GM12878 (cell line): ENCODE results near the gene TNFSF8. TPM values are rescaled to one million over a fixed set of nuclear protein-coding genes. Genes with fewer than 3 reads are reported as not detected.
A peak's percentile ranks its signal among the peaks of the same experiment; 100 is the strongest.

Source experiments
- ATAC-seq: fragments of 200-7000 bp; cut with Tn5 transposase; 3 replicates; pipeline ENCODE4 v1.9.1; 2020; ENCODE audit warnings: mild to moderate bottlenecking, moderate library complexity
- BruUV-seq: library from RNA; stranded (reverse); fragments of 400-500 nt; replicated peaks from 2 replicates; lab custom pipeline; 2021; lab: Mats Ljungman, UMichigan
- CTCF ChIA-PET: fragments of 300-600 bp; sonication (Branson Sonifier 250); formaldehyde crosslinking; extraction: SDS; loops from one replicate; lab custom pipeline; 2021; ENCODE audit warnings: inconsistent platforms; lab: Yijun Ruan, JAX
- POLR2A ChIA-PET: fragments of 350-600 bp; formaldehyde crosslinking; extraction: SDS; loops from one replicate; lab custom pipeline; 2021; ENCODE audit warnings: inconsistent platforms; lab: Charles Lee
- RAD21 ChIA-PET: fragments of 300-600 bp; sonication (Branson Sonifier 250); formaldehyde crosslinking; loops from one replicate; lab custom pipeline; 2023; ENCODE audit warnings: antibody characterized with exemption; ENCODE audit not compliant: unreplicated experiment; lab: Charles Lee
- SMC1A ChIA-PET: fragments of 300-600 bp; sonication (Branson Sonifier 250); formaldehyde crosslinking; loops from one replicate; lab custom pipeline; 2023; ENCODE audit not compliant: unreplicated experiment, uncharacterized antibody; lab: Charles Lee
- DNase-seq: peaks from one replicate; pipeline ENCODE4 v3.0.0-alpha.2; 2011; ENCODE audit warnings: low read depth, low spot score
- FAIRE-seq: peaks from 3 replicates; lab custom pipeline; 2011; peaks lifted over from hg19 to GRCh38; lab: Jason Lieb, UNC
- H2AFZ ChIP-seq: 2 replicates; pipeline ENCODE4 v1.6.0; 2011; ENCODE audit warnings: low read depth, low read length, control low read depth; ENCODE audit not compliant: control insufficient read depth
- H3K27ac ChIP-seq: 2 replicates; pipeline ENCODE4 v1.5.1; 2011; ENCODE audit warnings: control low read depth; ENCODE audit not compliant: control insufficient read depth, insufficient read depth
- H3K27me3 ChIP-seq, 2 experiments: replicated peaks in 1 of 2; 2 replicates each; pipeline versions ENCODE4 v1.6.0 to v1.6.1; 2011; ENCODE audit warnings: low read length in 1 of 2; ENCODE audit not compliant: control insufficient read depth in 2 of 2, insufficient read depth in 2 of 2
- H3K36me3 ChIP-seq, 2 experiments: 2 replicates each; pipeline ENCODE4 v1.5.1; 2011; ENCODE audit warnings: low read length in 1 of 2; ENCODE audit not compliant: control insufficient read depth in 2 of 2, insufficient read depth in 2 of 2
- H3K4me1 ChIP-seq: 2 replicates; pipeline ENCODE4 v1.6.1; 2011; ENCODE audit warnings: mild to moderate bottlenecking, low read length, moderate library complexity, mixed read lengths; ENCODE audit not compliant: control insufficient read depth, insufficient read depth
- H3K4me2 ChIP-seq: 2 replicates; pipeline ENCODE4 v1.6.0; 2011; ENCODE audit warnings: control low read depth; ENCODE audit not compliant: control insufficient read depth, insufficient read depth
- H3K4me3 ChIP-seq: fragments of 200-600 bp; sonication (generic); 2 replicates; pipeline ENCODE4 v1.5.1; 2016
- H3K79me2 ChIP-seq: 2 replicates; pipeline ENCODE4 v1.6.0; 2011; ENCODE audit warnings: low read length; ENCODE audit not compliant: control insufficient read depth, insufficient read depth
- H3K9ac ChIP-seq: 2 replicates; pipeline ENCODE4 v1.8.0; 2011; ENCODE audit warnings: low read length, control low read depth, mixed read lengths; ENCODE audit not compliant: control insufficient read depth, insufficient read depth
- H3K9me3 ChIP-seq: replicated peaks from 3 replicates; pipeline ENCODE4 v1.5.1; 2011; ENCODE audit warnings: mild to moderate bottlenecking, low read length; ENCODE audit not compliant: control insufficient read depth, insufficient read depth
- H4K20me1 ChIP-seq: 2 replicates; pipeline ENCODE4 v1.6.0; 2011; ENCODE audit not compliant: control insufficient read depth, insufficient read depth
- IKZF1 ChIP-seq: fragments of 450-650 bp; conservative IDR thresholded peaks from 2 replicates; pipeline ENCODE4 v1.6.1; 2017; ENCODE audit warnings: antibody characterized with exemption, mild to moderate bottlenecking
- MEF2A ChIP-seq: IDR thresholded peaks from 2 replicates; pipeline ENCODE4 v1.6.1; 2011; ENCODE audit warnings: low read depth, mild to moderate bottlenecking, low read length, moderate library complexity; ENCODE audit not compliant: insufficient read depth
- NFYB ChIP-seq: IDR thresholded peaks from 2 replicates; pipeline ENCODE4 v1.6.1; 2011; ENCODE audit warnings: low read depth, mild to moderate bottlenecking, low read length, improper control_type of control experiment, moderate library complexity; ENCODE audit not compliant: insufficient read depth
- SIX5 ChIP-seq: IDR thresholded peaks from 2 replicates; pipeline ENCODE4 v1.6.1; 2011; ENCODE audit warnings: mild to moderate bottlenecking, low read depth, low read length, moderate library complexity; ENCODE audit not compliant: severe bottlenecking
- SMAD5 ChIP-seq: IDR thresholded peaks from 2 replicates; pipeline ENCODE4 v1.6.1; 2016; ENCODE audit warnings: antibody characterized with exemption, low read depth
- SPI1 ChIP-seq: IDR thresholded peaks from 2 replicates; pipeline ENCODE4 v1.6.1; 2011; ENCODE audit warnings: low read depth, mild to moderate bottlenecking, low read length, moderate library complexity, borderline replicate concordance; ENCODE audit not compliant: insufficient read depth
- YY1 ChIP-seq: IDR thresholded peaks from 2 replicates; pipeline ENCODE4 v1.6.1; 2011; ENCODE audit warnings: low read depth, mild to moderate bottlenecking, low read length
- WGBS: methylation state at CpG from one replicate; pipeline ENCODE4 v1.1.6; 2016; ENCODE audit warnings: low lambda C conversion rate; ENCODE audit not compliant: insufficient replicate concordance, insufficient coverage; ENCODE audit errors: missing lambda C conversion rate; 5-methylcytosine and 5-hydroxymethylcytosine counted together
- in situ Hi-C: fragments of 300-500 bp; cut with MboI; formaldehyde crosslinking; loops from 9 replicates; pipeline ENCODE4 v1.14.3; 2018; ENCODE audit warnings: mixed read lengths
- intact Hi-C: fragments of 100-400 bp; cut with micrococcal nuclease; formaldehyde crosslinking; loops from one replicate; pipeline ENCODE4 v1.14.2; 2022; ENCODE audit not compliant: unreplicated experiment
- polyA plus RNA-seq, 11 experiments: library from polyadenylated mRNA; depleted of rRNA in 4 of 11; unstranded in 6 of 11; stranded (reverse) in 5 of 11; fragments of >200 nt; fragmentation: Nextera tagmentation in 4 of 11; fragmentation: Illumina TruSeq in 1 of 11; extraction: Ambion mirVana in 4 of 11; extraction: Trizol in 1 of 11; gene quantifications; 1 replicate in 1 of 11; 2 replicates in 10 of 11; pipeline versions ENCODE4 v1.2.1 to v1.2.3, GENCODE V29; 2011 to 2016; ENCODE audit warnings: inconsistent platforms in 2 of 11, missing spikeins in 2 of 11, low read depth in 1 of 11
- total RNA-seq, 4 experiments: library from RNA; depleted of rRNA in 3 of 4; stranded (reverse); fragments of >200 nt in 3 of 4; fragmentation: Illumina TruSeq in 1 of 4; extraction: Trizol in 1 of 4; gene quantifications; 2 replicates each; pipeline versions ENCODE4 v1.2.1 to v1.2.3, GENCODE V29; 2013 to 2021

The TNFSF8 gene
- total and polyA plus RNA-seq, 10 of the 15 experiments (the other 5 are each of a cell fraction or from before 2014, with no cell fraction given): 0.10 to 0.29 (median 0.15) TPM; not detected in 7

DNA sequence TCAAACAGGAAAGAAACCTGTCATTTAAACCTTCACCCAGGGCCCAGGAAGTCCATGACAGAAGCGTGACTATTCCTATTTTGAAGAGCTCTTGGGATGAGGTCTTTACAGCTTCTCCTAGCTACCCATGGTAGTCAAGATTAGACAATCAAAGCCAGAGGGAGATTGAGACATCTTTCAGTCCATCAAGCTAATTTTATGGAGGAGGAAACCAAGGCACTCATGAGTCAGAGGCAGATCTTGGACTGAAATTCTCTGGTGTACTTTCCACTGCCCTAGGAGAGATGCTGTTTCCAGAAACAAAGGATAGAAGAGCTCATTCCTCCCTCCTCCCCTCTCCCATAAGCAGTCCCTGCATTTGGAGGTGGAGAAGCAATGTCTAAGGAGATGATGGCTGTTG is 9.2 kb downstream of the TNFSF8 start:
- no peak overlapping the region for H3K4me3 ChIP-seq
- H3K27me3 ChIP-seq: peaks cover 2 to 4% of the 10 kb centered on the region in 2 experiments; a peak in 2 of 4 replicates
- no peaks in the 10 kb centered on the region for H3K4me1 ChIP-seq
- SMC1A ChIA-PET: interaction anchor here (0.9 to 2.1 kb wide), 3 partner anchors 8 to 87 kb away, joined by 3 to 8 read pairs (median 3); no protein-coding TSS in a partner anchor
- CTCF ChIA-PET: interaction anchor here (1.0 to 1.5 kb wide), 4 partner anchors 14 to 186 kb away, joined by 3 read pairs; no protein-coding TSS in a partner anchor
- intact Hi-C loops (no loop called here), in situ Hi-C loops (no loop called here)
- TF ChIP-seq SIX5: no peak
- no peak for TF ChIP-seq YY1
- TF ChIP-seq NFYB: no peak
- no peak for TF ChIP-seq MEF2A
- no peak for FAIRE-seq
- RAD21 ChIA-PET: interaction anchor here (0.9 to 1.5 kb wide), 2 partner anchors 47 to 68 kb away, joined by 3 read pairs; no protein-coding TSS in a partner anchor
- no peak overlapping the region for H3K9ac ChIP-seq
- H3K79me2 ChIP-seq: no peaks in the 10 kb centered on the region
- H2AFZ ChIP-seq: no peak overlapping the region
- BruUV-seq: no TSS peak
- no peaks in the 10 kb centered on the region for H3K36me3 ChIP-seq
- no peaks in the 10 kb centered on the region for H3K9me3 ChIP-seq
- H3K4me2 ChIP-seq: no peak overlapping the region
- H3K27ac ChIP-seq: no peak overlapping the region
- POLR2A ChIA-PET: no interaction called here
- ATAC-seq: no peak
- H4K20me1 ChIP-seq: no peaks in the 10 kb centered on the region
- no peak for DNase-seq
- 0% methylated on average over 1 of the region's 1 CpG for WGBS

GRCh38 chr9:114919611-114920010 is 10.8 kb downstream of the TNFSF8 start:
- Histone ChIP-seq H4K20me1 (no peaks in the 10 kb centered on the region), H3K9me3 (no peaks in the 10 kb centered on the region), H3K4me3 (no peak overlapping the region), H3K79me2 (no peaks in the 10 kb centered on the region), H3K36me3 (no peaks in the 10 kb centered on the region), H3K27ac (no peak overlapping the region), H3K27me3 (peaks cover 2 to 4% of the 10 kb centered on the region in 2 experiments; a peak in 2 of 4 replicates), H3K4me2 (no peak overlapping the region), H3K4me1 (no peaks in the 10 kb centered on the region), H3K9ac (no peak overlapping the region), H2AFZ (no peak overlapping the region)
- TF ChIP-seq SPI1 (0 out of 2 replicates have a peak, but pooled peaks have one; percentile 2), SMAD5 (no peak), IKZF1 (0 out of 2 replicates have a peak, but pooled peaks have one; percentile 10)
- intact Hi-C loops (no loop called here), in situ Hi-C loops (no loop called here)
- ChIA-PET SMC1A (interaction anchor here (0.8 to 1.8 kb wide), 7 partner anchors 10 to 506 kb away, joined by 3 to 6 read pairs (median 3); no protein-coding TSS in a partner anchor), CTCF (interaction anchor here (1.2 to 3.6 kb wide), 3 partner anchors 9 to 13 kb away, joined by 3 to 14 read pairs (median 3); no protein-coding TSS in a partner anchor), POLR2A (no interaction called here), RAD21 (interaction anchor here (0.6 to 1.8 kb wide), 6 partner anchors 10 to 95 kb away, joined by 3 to 8 read pairs (median 3); no protein-coding TSS in a partner anchor)
- no TSS peak for BruUV-seq
- FAIRE-seq (no peak), ATAC-seq (peak; percentile 68), DNase-seq (no peak)
- 1% methylated on average over 4 of the region's 4 CpGs for WGBS
